ENCODE measurements around the gene ARVCF. TPM values are rescaled to one million over a fixed set of nuclear protein-coding genes. Genes with fewer than 3 reads are reported as not detected.

ARVCF gene
- total and polyA plus RNA-seq, 2 experiments from 2014 or later = 15.6 to 122 TPM

GRCh38 chr22:19972652-19973550, 43.7 kb downstream of the ARVCF start:
- Histone ChIP-seq H3K4me1 (ENCODE audit: insufficient read depth) (peaks cover 10% of the 10 kb centered on the region), H3K4me2 (no peak overlapping the region), H3K27ac (ENCODE audit: low read depth) (no peak overlapping the region), H3K79me2 (replicated peaks; ENCODE audit: insufficient read depth) (no peaks in the 10 kb centered on the region), H3K36me3 (ENCODE audit: insufficient read depth) (no peaks in the 10 kb centered on the region), H3K27me3 (ENCODE audit: insufficient read depth) (no peaks in the 10 kb centered on the region), H3K9me2 (ENCODE audit: insufficient read depth) (no peaks in the 10 kb centered on the region), H3K4me3 (no peak overlapping the region), H4K20me1 (replicated peaks; ENCODE audit: insufficient read depth) (no peaks in the 10 kb centered on the region; the same call in 1 of the 2 replicates), H2AFZ (no peak overlapping the region), H3F3A (replicated peaks; ENCODE audit: low read depth) (0 out of 2 replicates have a peak, but pooled peaks cover 3% of the 10 kb centered on the region)
- Mint-ChIP-seq H3K9me3 (no peaks in the 10 kb centered on the region), H3K27ac (no peak overlapping the region), H3K36me3 (ENCODE audit: low read depth) (peaks cover 20% of the 10 kb centered on the region), H3K4me1 (peaks cover 17% of the 10 kb centered on the region), H3K4me3 (no peak overlapping the region), H3K27me3 (ENCODE audit: insufficient read depth, low read depth, poor library complexity) (peaks cover 7% of the 10 kb centered on the region)
- peak; percentile 49 for DNase-seq (ENCODE audit: low spot score)
- peak; percentile 1; the same call in 1 of the 3 replicates for ATAC-seq
- TF ChIP-seq ZNF114 (CRISPR knock-in tag; IDR thresholded peaks at IDR 0.05) (no peak), EZH2 (IDR thresholded peaks at IDR 0.05; ENCODE audit: low read depth, unreplicated experiment) (no peak), CREB1 (CRISPR knock-in tag; IDR thresholded peaks at IDR 0.05; ENCODE audit: low read depth) (no peak), CTCF (conservative IDR thresholded peaks at IDR 0.05; ENCODE audit: low read depth in 2 of 2) (no peak), STAT1 (IDR thresholded peaks at IDR 0.05; ENCODE audit: unreplicated experiment) (no peak), NANOG (IDR thresholded peaks at IDR 0.05; ENCODE audit: borderline replicate concordance) (no peak), JUNB (IDR thresholded peaks at IDR 0.05; ENCODE audit: unreplicated experiment) (no peak), ZNF331 (CRISPR knock-in tag; IDR thresholded peaks at IDR 0.05; ENCODE audit: low read depth) (no peak), REST (IDR thresholded peaks at IDR 0.05; ENCODE audit: unreplicated experiment) (no peak), ETS1 (IDR thresholded peaks at IDR 0.05) (no peak)
